ENCODE results near the gene TNNI3K. TPM values are rescaled to one million over a fixed set of nuclear protein-coding genes. Genes with fewer than 3 reads are reported as not detected.

TNNI3K gene
- polyA plus RNA-seq, 1 donor (not counting 4 experiments of a cell fraction or from before 2014, with no cell fraction given), result 0.41 TPM

DNA sequence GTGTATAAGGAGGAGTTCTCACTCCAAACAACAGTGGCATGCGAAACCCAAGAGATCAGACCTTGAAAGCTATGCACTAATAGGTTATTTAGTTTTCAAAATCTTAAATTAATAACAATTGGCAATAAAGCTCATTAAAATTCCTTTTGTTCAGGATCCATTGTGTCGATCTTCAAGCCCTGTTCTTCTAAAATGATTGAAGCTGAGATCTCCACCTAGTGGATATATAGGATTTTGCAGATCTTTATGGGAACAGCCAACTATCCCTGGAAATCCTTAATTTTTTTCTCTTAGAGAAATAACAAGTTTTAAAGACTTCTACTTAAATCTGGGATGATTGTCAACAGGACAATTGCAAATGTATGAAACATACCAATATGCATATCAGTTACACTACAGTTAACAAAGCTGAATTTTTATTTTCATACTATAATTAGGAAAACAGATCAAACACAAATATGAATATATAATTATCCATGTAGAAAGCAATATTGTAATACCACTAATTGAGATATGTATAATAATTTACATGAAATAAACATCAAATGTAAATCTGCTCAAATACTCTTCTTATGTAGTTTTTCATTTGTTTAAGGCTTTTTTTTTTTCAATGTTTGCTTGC lies 233.9 kb downstream of the TNNI3K start:
- no peaks in the 10 kb centered on the region for H3K9me1 ChIP-seq (ENCODE audit: control insufficient read depth, extremely low read depth, insufficient read depth, low read length)
- DNase-seq (ENCODE audit: low read depth, low spot score) (no peak), FAIRE-seq (no peak)
- no peaks in the 10 kb centered on the region for H3K36me3 ChIP-seq (ENCODE audit: control insufficient read depth in 2 of 2, extremely low read depth in 1 of 2, insufficient read depth in 2 of 2, low read length in 2 of 2)
- H2AFZ ChIP-seq (ENCODE audit: control insufficient read depth, low read length), result no peak overlapping the region
- no peaks in the 10 kb centered on the region for H3K4me1 ChIP-seq (ENCODE audit: control insufficient read depth, extremely low read depth, insufficient read depth, low read length)
- H4K20me1 ChIP-seq (ENCODE audit: control insufficient read depth, extremely low read depth, insufficient read depth, low read length), result no peaks in the 10 kb centered on the region
- no peak overlapping the region for H3K27ac ChIP-seq (ENCODE audit: control insufficient read depth, insufficient read depth, low read length)
- dilution Hi-C loops (cut with MboI; ENCODE audit: extremely low pct_ligation_motif_present, low sequenced_read_pairs), result no loop called here
- H3K79me2 ChIP-seq (ENCODE audit: control insufficient read depth, insufficient read depth, low read length), result no peaks in the 10 kb centered on the region
- no peak overlapping the region for H3K4me3 ChIP-seq (ENCODE audit: control insufficient read depth in 2 of 3, extremely low read depth in 1 of 3, insufficient read depth in 2 of 3, low read depth in 1 of 3, low read length in 3 of 3)
- no peak overlapping the region for H3K4me2 ChIP-seq (ENCODE audit: control insufficient read depth, extremely low read depth, insufficient read depth, low read depth, low read length)
- H3K27me3 ChIP-seq (ENCODE audit: control insufficient read depth, extremely low read depth, insufficient read depth, low read length), result no peaks in the 10 kb centered on the region
- no peak overlapping the region for H3K9ac ChIP-seq (ENCODE audit: control insufficient read depth, extremely low read depth, insufficient read depth, low read length)
- H3K9me3 ChIP-seq (ENCODE audit: control insufficient read depth, low read depth, low read length), result no peaks in the 10 kb centered on the region
- TF ChIP-seq, protein P1, sequence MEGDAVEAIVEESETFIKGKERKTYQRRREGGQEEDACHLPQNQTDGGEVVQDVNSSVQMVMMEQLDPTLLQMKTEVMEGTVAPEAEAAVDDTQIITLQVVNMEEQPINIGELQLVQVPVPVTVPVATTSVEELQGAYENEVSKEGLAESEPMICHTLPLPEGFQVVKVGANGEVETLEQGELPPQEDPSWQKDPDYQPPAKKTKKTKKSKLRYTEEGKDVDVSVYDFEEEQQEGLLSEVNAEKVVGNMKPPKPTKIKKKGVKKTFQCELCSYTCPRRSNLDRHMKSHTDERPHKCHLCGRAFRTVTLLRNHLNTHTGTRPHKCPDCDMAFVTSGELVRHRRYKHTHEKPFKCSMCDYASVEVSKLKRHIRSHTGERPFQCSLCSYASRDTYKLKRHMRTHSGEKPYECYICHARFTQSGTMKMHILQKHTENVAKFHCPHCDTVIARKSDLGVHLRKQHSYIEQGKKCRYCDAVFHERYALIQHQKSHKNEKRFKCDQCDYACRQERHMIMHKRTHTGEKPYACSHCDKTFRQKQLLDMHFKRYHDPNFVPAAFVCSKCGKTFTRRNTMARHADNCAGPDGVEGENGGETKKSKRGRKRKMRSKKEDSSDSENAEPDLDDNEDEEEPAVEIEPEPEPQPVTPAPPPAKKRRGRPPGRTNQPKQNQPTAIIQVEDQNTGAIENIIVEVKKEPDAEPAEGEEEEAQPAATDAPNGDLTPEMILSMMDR (optimal IDR thresholded peaks at IDR 0.05 in 1 of 3, IDR thresholded peaks at IDR 0.05 in 1 of 3, conservative IDR thresholded peaks at IDR 0.05 in 1 of 3; ENCODE audit: extremely low read depth in 1 of 3, insufficient read depth in 2 of 3, low read length in 3 of 3), result peak in 2 of 3 experiments; percentile 43 to 45
- TF ChIP-seq EZH2 (IDR thresholded peaks at IDR 0.05; ENCODE audit: low read length), result no peak

DNA sequence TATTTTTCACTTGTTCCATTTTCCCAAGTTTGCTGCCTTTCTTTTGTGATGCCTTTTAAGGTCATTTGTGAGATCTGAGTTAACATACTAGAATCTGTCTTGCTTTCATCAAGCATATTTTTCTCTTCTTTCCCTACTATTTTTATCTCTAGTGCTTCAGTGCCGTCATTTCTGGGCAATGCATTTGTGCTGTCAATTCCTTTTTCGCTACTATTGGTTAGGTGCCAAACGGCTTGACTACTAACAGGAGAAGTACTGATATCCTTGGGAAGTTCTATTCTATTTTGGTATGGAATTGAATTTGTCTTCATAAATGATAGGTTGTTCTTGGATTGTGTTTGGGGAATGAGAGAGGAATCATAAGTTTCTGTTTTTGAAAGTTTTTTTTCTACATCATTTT lies 235.1 kb downstream of the TNNI3K start:
- no peak for FAIRE-seq
- Histone ChIP-seq H4K20me1 (ENCODE audit: control insufficient read depth, extremely low read depth, insufficient read depth, low read length) (no peaks in the 10 kb centered on the region), H3K9me3 (ENCODE audit: control insufficient read depth, low read depth, low read length) (no peaks in the 10 kb centered on the region), H3K36me3 (ENCODE audit: control insufficient read depth in 2 of 2, extremely low read depth in 1 of 2, insufficient read depth in 2 of 2, low read length in 2 of 2) (no peaks in the 10 kb centered on the region), H3K4me2 (ENCODE audit: control insufficient read depth, extremely low read depth, insufficient read depth, low read depth, low read length) (no peak overlapping the region), H2AFZ (ENCODE audit: control insufficient read depth, low read length) (no peak overlapping the region), H3K4me1 (ENCODE audit: control insufficient read depth, extremely low read depth, insufficient read depth, low read length) (no peaks in the 10 kb centered on the region), H3K9ac (ENCODE audit: control insufficient read depth, extremely low read depth, insufficient read depth, low read length) (no peak overlapping the region), H3K27me3 (ENCODE audit: control insufficient read depth, extremely low read depth, insufficient read depth, low read length) (no peaks in the 10 kb centered on the region), H3K27ac (ENCODE audit: control insufficient read depth, insufficient read depth, low read length) (no peak overlapping the region), H3K4me3 (ENCODE audit: control insufficient read depth in 2 of 3, extremely low read depth in 1 of 3, insufficient read depth in 2 of 3, low read depth in 1 of 3, low read length in 3 of 3) (no peak overlapping the region), H3K9me1 (ENCODE audit: control insufficient read depth, extremely low read depth, insufficient read depth, low read length) (no peaks in the 10 kb centered on the region), H3K79me2 (ENCODE audit: control insufficient read depth, insufficient read depth, low read length) (no peaks in the 10 kb centered on the region)
- DNase-seq (ENCODE audit: low read depth, low spot score), result no peak
- dilution Hi-C loops (cut with MboI; ENCODE audit: extremely low pct_ligation_motif_present, low sequenced_read_pairs), result no loop called here
- no peak for TF ChIP-seq EZH2 (IDR thresholded peaks at IDR 0.05; ENCODE audit: low read length)
- TF ChIP-seq, protein P1 (optimal IDR thresholded peaks at IDR 0.05 in 1 of 3, IDR thresholded peaks at IDR 0.05 in 1 of 3, conservative IDR thresholded peaks at IDR 0.05 in 1 of 3; ENCODE audit: extremely low read depth in 1 of 3, insufficient read depth in 2 of 3, low read length in 3 of 3), result no peak
